Urinary bladder (tissue), 4 donors: Measurements from ENCODE around the gene C1QTNF1. TPM values are rescaled to one million over a fixed set of nuclear protein-coding genes. Genes with fewer than 3 reads are reported as not detected.

Experiments used
- DNase-seq: peaks from one replicate; pipeline ENCODE4 v3.0.0-alpha.2; 2015; ENCODE audit errors: extremely low spot score
- H3K27ac ChIP-seq: one replicate; pipeline ENCODE4 v1.5.1; 2013; ENCODE audit warnings: low read depth, mild to moderate bottlenecking, moderate library complexity
- H3K36me3 ChIP-seq: one replicate; pipeline ENCODE4 v1.6.1; 2013; ENCODE audit warnings: mild to moderate bottlenecking, moderate library complexity; ENCODE audit not compliant: insufficient read depth
- H3K4me1 ChIP-seq: one replicate; pipeline ENCODE4 v1.6.1; 2013; ENCODE audit warnings: mild to moderate bottlenecking, moderate library complexity; ENCODE audit not compliant: insufficient read depth
- H3K4me3 ChIP-seq: one replicate; pipeline ENCODE4 v1.5.1; 2013; ENCODE audit warnings: low read depth, low read length
- WGBS: extraction: QIAGEN DNeasy Blood & Tissue Kit; methylation state at CpG from one replicate; pipeline ENCODE4 v1.1.7; 2013; 5-methylcytosine and 5-hydroxymethylcytosine counted together
- polyA plus RNA-seq: library from polyadenylated mRNA; stranded (reverse); fragments of 200-250 nt; gene quantifications from one replicate; pipeline ENCODE4 v1.2.3, GENCODE V29; 2013
- total RNA-seq: library from RNA; depleted of rRNA; stranded (reverse); fragments of >200 nt; gene quantifications from one replicate; pipeline ENCODE4 v1.2.3, GENCODE V29; 2014
- donor health status: healthy with polysubstance abuse.
- donor health status: healthy.

C1QTNF1 gene
- total and polyA plus RNA-seq, 2 donors = 5.2 to 85.0 TPM

- H3K4me1 ChIP-seq = no peaks in the 10 kb centered on the region
These were observed 17.9 kb downstream of the C1QTNF1 start for GRCh38 chr17:79041723-79042420.

GRCh38 chr17:79042421-79043190, 18.6 kb downstream of the C1QTNF1 start:
- no peak overlapping the region for H3K27ac ChIP-seq
- WGBS = 63% methylated on average over 13 of the region's 13 CpGs
- H3K36me3 ChIP-seq = no peaks in the 10 kb centered on the region
- H3K4me1 ChIP-seq = no peaks in the 10 kb centered on the region
- DNase-seq = no peak
- no peak overlapping the region for H3K4me3 ChIP-seq

More at GRCh38 chr17:79041723-79042420, 17.9 kb downstream of the C1QTNF1 start:
- 91% methylated on average over 29 of the region's 29 CpGs for WGBS
- Histone ChIP-seq H3K36me3 (no peaks in the 10 kb centered on the region), H3K4me3 (no peak overlapping the region), H3K27ac (no peak overlapping the region)
- DNase-seq = no peak

- Histone ChIP-seq H3K27ac (no peak overlapping the region), H3K4me1 (no peaks in the 10 kb centered on the region), H3K4me3 (no peak overlapping the region), H3K36me3 (no peaks in the 10 kb centered on the region)
- WGBS = 91% methylated on average over 10 of the region's 10 CpGs
- no peak for DNase-seq
These were observed 19.4 kb downstream of the C1QTNF1 start for GRCh38 chr17:79043191-79043930.

- no peak overlapping the region for H3K27ac ChIP-seq
- H3K36me3 ChIP-seq = no peaks in the 10 kb centered on the region
- DNase-seq = no peak
- no peaks in the 10 kb centered on the region for H3K4me1 ChIP-seq
- H3K4me3 ChIP-seq = no peak overlapping the region
- WGBS = 49% methylated on average over 12 of the region's 12 CpGs
These were observed 20.0 kb downstream of the C1QTNF1 start for GRCh38 chr17:79043931-79044320.

GRCh38 chr17:79044462-79044861, 20.5 kb downstream of the C1QTNF1 start:
- Histone ChIP-seq H3K4me1 (no peaks in the 10 kb centered on the region), H3K4me3 (no peak overlapping the region), H3K27ac (no peak overlapping the region), H3K36me3 (no peaks in the 10 kb centered on the region)
- WGBS = 91% methylated on average over 11 of the region's 11 CpGs
- no peak for DNase-seq

- H3K27ac ChIP-seq = no peak overlapping the region
- WGBS = 80% methylated on average over 15 of the region's 15 CpGs
- no peak overlapping the region for H3K4me3 ChIP-seq
- no peaks in the 10 kb centered on the region for H3K36me3 ChIP-seq
- no peak for DNase-seq
- H3K4me1 ChIP-seq = no peaks in the 10 kb centered on the region
These were observed 21.2 kb downstream of the C1QTNF1 start for GRCh38 chr17:79045001-79045729.

GRCh38 chr17:79045842-79046196, 21.9 kb downstream of the C1QTNF1 start:
- Histone ChIP-seq H3K27ac (no peak overlapping the region), H3K4me1 (no peaks in the 10 kb centered on the region)

GRCh38 chr17:79046197-79046915, 22.4 kb downstream of the C1QTNF1 start:
- H3K4me1 ChIP-seq = no peaks in the 10 kb centered on the region
- no peak overlapping the region for H3K4me3 ChIP-seq
- H3K36me3 ChIP-seq = no peaks in the 10 kb centered on the region
- no peak overlapping the region for H3K27ac ChIP-seq
- 56% methylated on average over 25 of the region's 25 CpGs for WGBS
- no peak for DNase-seq

More at GRCh38 chr17:79045842-79046196, 21.9 kb downstream of the C1QTNF1 start:
- no peaks in the 10 kb centered on the region for H3K36me3 ChIP-seq
- no peak for DNase-seq
- H3K4me3 ChIP-seq = no peak overlapping the region
- 2% methylated on average over 11 of the region's 11 CpGs for WGBS

GRCh38 chr17:79046916-79047280, 22.9 kb downstream of the C1QTNF1 start:
- Histone ChIP-seq H3K4me3 (no peak overlapping the region), H3K36me3 (no peaks in the 10 kb centered on the region), H3K27ac (no peak overlapping the region), H3K4me1 (no peaks in the 10 kb centered on the region)
- DNase-seq = no peak
- WGBS = 61% methylated on average over 15 of the region's 15 CpGs

GRCh38 chr17:79047291-79047920, 23.4 kb downstream of the C1QTNF1 start:
- Histone ChIP-seq H3K36me3 (no peaks in the 10 kb centered on the region), H3K4me3 (no peak overlapping the region), H3K4me1 (no peaks in the 10 kb centered on the region), H3K27ac (no peak overlapping the region)
- 89% methylated on average over 30 of the region's 30 CpGs for whole genome bisulfite sequencing
- no peak for DNase-seq

- 89% methylated on average over 41 of the region's 41 CpGs for WGBS
- Histone ChIP-seq H3K4me3 (no peak overlapping the region), H3K27ac (no peak overlapping the region), H3K4me1 (no peaks in the 10 kb centered on the region), H3K36me3 (no peaks in the 10 kb centered on the region)
- DNase-seq = no peak
These were observed 24.2 kb downstream of the C1QTNF1 start for GRCh38 chr17:79047923-79048825.
